Measurements from ENCODE around the gene PPT1. TPM values are rescaled to one million over a fixed set of nuclear protein-coding genes. Genes with fewer than 3 reads are reported as not detected.

PPT1 gene
- total and polyA plus RNA-seq, 12 donors: 31.5 to 71.3 (median 37.1) TPM

- Histone ChIP-seq H3K27ac (no peak overlapping the region), H3K4me3 (no peak overlapping the region), H3K4me1 (peaks cover 0 to 16% (median 0%) of the 10 kb centered on the region in 9 donors), H3K9me3 (peaks cover 0 to 12% (median 0%) of the 10 kb centered on the region in 11 donors), H3K36me3 (no peaks in the 10 kb centered on the region), H3K27me3 (no peaks in the 10 kb centered on the region)
- 67 to 68% methylated on average over 3 of the region's 3 CpGs for WGBS, 2 donors
- intact Hi-C loops (cut with DNase I): loop anchor here in 5 of 10 donors (5.0 to 10.0 kb wide), 5 partner anchors 55 to 215 kb away; no protein-coding TSS in a partner anchor
- ATAC-seq (no peak), DNase-seq (no peak)
- TF ChIP-seq CTCF (IDR thresholded peaks at IDR 0.05): no peak
Observed at GRCh38 chr1:40029608-40030007, 67.4 kb downstream of the PPT1 start.

DNA sequence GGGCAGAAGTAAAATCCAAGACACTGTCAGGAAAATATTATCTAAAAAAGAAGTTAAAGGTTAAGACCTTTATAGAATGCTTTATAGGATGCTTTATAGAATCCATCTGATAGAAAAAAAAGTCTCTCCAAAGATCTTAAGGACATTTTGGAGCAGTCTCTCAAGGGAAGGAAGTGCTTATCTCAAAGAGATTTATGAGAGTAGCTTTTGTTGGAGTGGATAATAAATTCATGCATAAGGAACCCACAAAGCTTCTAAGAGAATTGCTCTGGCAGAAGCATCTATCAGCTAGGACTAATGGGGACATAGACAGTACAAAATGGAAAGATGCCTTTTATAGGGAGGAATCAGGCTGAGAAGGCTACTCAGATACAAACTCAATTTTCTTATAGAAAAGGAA, 69.4 kb downstream of the PPT1 start:
- H3K4me1 ChIP-seq: peaks cover 0 to 11% (median 0%) of the 10 kb centered on the region in 9 donors
- no peak overlapping the region for H3K4me3 ChIP-seq
- no peak for DNase-seq
- H3K36me3 ChIP-seq: no peaks in the 10 kb centered on the region
- intact Hi-C loops (cut with DNase I): loop anchor here in 2 of 10 donors (10.0 kb wide), 2 partner anchors 113 to 213 kb away; no protein-coding TSS in a partner anchor
- H3K27ac ChIP-seq: no peak overlapping the region
- H3K9me3 ChIP-seq: peaks cover 0 to 24% (median 0%) of the 10 kb centered on the region in 11 donors
- TF ChIP-seq CTCF (IDR thresholded peaks at IDR 0.05): no peak
- no peak for ATAC-seq
- H3K27me3 ChIP-seq: no peaks in the 10 kb centered on the region

- intact Hi-C loops (cut with DNase I): loop anchor here in 2 of 10 donors (10.0 kb wide), 2 partner anchors 110 to 210 kb away; no protein-coding TSS in a partner anchor
- Histone ChIP-seq H3K4me1 (no peaks in the 10 kb centered on the region), H3K4me3 (no peak overlapping the region), H3K27me3 (peaks cover 0 to 9% (median 0%) of the 10 kb centered on the region in 7 donors), H3K36me3 (no peaks in the 10 kb centered on the region), H3K9me3 (peaks cover 0 to 25% (median 0%) of the 10 kb centered on the region in 11 donors), H3K27ac (no peak overlapping the region)
- 72 to 75% methylated on average over 2 of the region's 2 CpGs for WGBS, 2 donors
- TF ChIP-seq CTCF (IDR thresholded peaks at IDR 0.05): no peak
- ATAC-seq (no peak), DNase-seq (no peak)
Observed at GRCh38 chr1:40024671-40025070, 72.4 kb downstream of the PPT1 start.

DNA sequence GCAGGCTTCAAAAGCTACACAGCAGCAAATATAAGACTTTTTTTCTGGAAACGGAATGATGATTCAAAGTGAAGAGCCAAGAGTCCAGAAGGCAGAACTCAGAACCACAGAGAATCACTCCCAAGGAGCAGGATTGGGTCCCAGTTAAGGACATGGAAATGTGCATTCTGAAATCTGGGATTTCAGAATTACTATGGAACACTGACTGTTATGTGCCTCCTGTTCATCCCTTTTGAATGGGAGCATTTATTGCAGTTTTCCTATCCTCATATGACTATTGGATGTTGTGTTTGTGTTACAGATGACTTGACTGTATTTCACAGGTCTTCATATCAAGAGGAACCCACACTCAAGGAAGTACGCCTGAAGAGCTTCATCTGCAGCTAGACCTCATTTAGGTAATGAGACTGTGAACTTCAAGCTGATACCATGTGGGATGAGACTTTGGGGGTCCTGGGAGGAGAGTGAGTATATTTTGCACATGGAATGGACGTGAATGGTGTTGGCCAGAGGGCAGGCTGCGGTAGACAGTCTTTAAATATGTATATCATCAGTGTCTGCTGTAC, 73.6 kb downstream of the PPT1 start:
- H3K27me3 ChIP-seq: peaks cover 0 to 9% (median 0%) of the 10 kb centered on the region in 7 donors
- intact Hi-C loops (cut with DNase I): loop anchor here in 2 of 10 donors (10.0 kb wide), 2 partner anchors 109 to 209 kb away; no protein-coding TSS in a partner anchor
- no peak overlapping the region for H3K4me3 ChIP-seq
- ATAC-seq: no peak
- WGBS, 2 donors: 76 to 77% methylated on average over 4 of the region's 4 CpGs
- no peaks in the 10 kb centered on the region for H3K36me3 ChIP-seq
- peaks cover 0 to 25% (median 0%) of the 10 kb centered on the region in 11 donors for H3K9me3 ChIP-seq
- no peak for TF ChIP-seq CTCF (IDR thresholded peaks at IDR 0.05)
- H3K27ac ChIP-seq: no peak overlapping the region
- no peaks in the 10 kb centered on the region for H3K4me1 ChIP-seq
- DNase-seq: no peak

Other genes starting within 250 kb of the PPT1 start
- gene TRIT1, start 213.7 kb downstream of the PPT1 start, total RNA-seq: 10 to 100 TPM; 12.3 to 21.8 (median 16.8) TPM
- 10 to 100 TPM; 11.4 to 23.6 TPM for gene TRIT1, start 213.7 kb downstream of the PPT1 start, polyA plus RNA-seq
- 1 to 10 TPM in 2 of 10 donors, under 1 TPM in 8; 0.30 to 2.5 (median 0.76) TPM for gene MYCL, start 195.3 kb downstream of the PPT1 start, total RNA-seq
- under 1 TPM; 0.07 to 0.13 TPM for gene MYCL, start 195.3 kb downstream of the PPT1 start, polyA plus RNA-seq
- gene MFSD2A, start 142.1 kb downstream of the PPT1 start, total RNA-seq: 1 to 10 TPM in 1 of 10 donors, under 1 TPM in 7, not detected in 2; 0.31 to 1.2 (median 0.45) TPM
- 1 to 10 TPM in 1 of 2 donors, under 1 TPM in 1; 0.15 to 5.6 TPM for gene MFSD2A, start 142.1 kb downstream of the PPT1 start, polyA plus RNA-seq
- gene CAP1, start 56.5 kb downstream of the PPT1 start, total RNA-seq: 100 to 1,000 TPM in 2 of 10 donors, 10 to 100 TPM in 8; 46.4 to 157 (median 55.8) TPM
- 10 to 100 TPM; 25.2 to 93.5 TPM for gene CAP1, start 56.5 kb downstream of the PPT1 start, polyA plus RNA-seq
- 10 to 100 TPM; 10.2 to 17.3 (median 12.6) TPM for gene RLF, start 64.1 kb upstream of the PPT1 start, total RNA-seq
- gene RLF, start 64.1 kb upstream of the PPT1 start, polyA plus RNA-seq: 1 to 10 TPM; 3.8 to 4.0 TPM
- not detected for gene TMCO2, start 150.7 kb upstream of the PPT1 start, total RNA-seq
- not detected for gene TMCO2, start 150.7 kb upstream of the PPT1 start, polyA plus RNA-seq
- 10 to 100 TPM; 19.9 to 47.5 (median 30.2) TPM for gene ZMPSTE24, start 161.0 kb upstream of the PPT1 start, total RNA-seq
- gene ZMPSTE24, start 161.0 kb upstream of the PPT1 start, polyA plus RNA-seq: 10 to 100 TPM; 23.9 to 25.9 TPM
- 1 to 10 TPM in 2 of 10 donors, under 1 TPM in 8; 0.20 to 1.2 (median 0.33) TPM for gene COL9A2, start 220.0 kb upstream of the PPT1 start, total RNA-seq
- gene COL9A2, start 220.0 kb upstream of the PPT1 start, polyA plus RNA-seq: 1 to 10 TPM in 1 of 2 donors, under 1 TPM in 1; 0.39 to 1.8 TPM